Measurements from ENCODE around the gene KPNA3. TPM values are rescaled to one million over a fixed set of nuclear protein-coding genes. Genes with fewer than 3 reads are reported as not detected.
"Not testable (repeated sequence)": the region's sequence is repeated elsewhere in the genome, so short reads cannot be mapped to it uniquely, and the experiment has no call there.

KPNA3 gene
- total and polyA plus RNA-seq, 4 experiments from 2014 or later, result 21.1 to 25.2 (median 22.2) TPM

- ChIA-PET CTCF (ENCODE audit: partially characterized antibody) (no interaction called here), POLR2A (ENCODE audit: partially characterized antibody) (no interaction called here)
- no peaks in the 10 kb centered on the region for H3K36me3 ChIP-seq (ENCODE audit: insufficient read depth, low read length)
- no peak overlapping the region for H3K27ac ChIP-seq (ENCODE audit: low read depth, low read length)
- H3K4me3 Mint-ChIP-seq, result no peak overlapping the region
- no peaks in the 10 kb centered on the region for H3K9me3 ChIP-seq (ENCODE audit: control insufficient read depth in 1 of 2, low read length in 2 of 2)
- no peak overlapping the region for H3K4me3 ChIP-seq (ENCODE audit: low read length in 2 of 2)
- no peak for DNase-seq
- no peaks in the 10 kb centered on the region for H3K4me1 ChIP-seq (ENCODE audit: insufficient read depth, low read length)
- H3K9me3 Mint-ChIP-seq, result no peaks in the 10 kb centered on the region
- H3K4me1 Mint-ChIP-seq, result peaks cover 0 to 8% (median 2%) of the 10 kb centered on the region in 4 donors
- H3K27ac Mint-ChIP-seq, result peak overlapping the region in 1 of 7 donors; percentile 29
- no peaks in the 10 kb centered on the region for H3K27me3 ChIP-seq (ENCODE audit: insufficient read depth, low read length)
- intact Hi-C loops (cut with micrococcal nuclease), result loop anchor here (5.0 kb wide), 1 partner anchor 41 kb away; the partner anchor contains the start of gene EBPL
- H3K27me3 Mint-ChIP-seq, result no peaks in the 10 kb centered on the region
- H3K36me3 Mint-ChIP-seq, result peaks cover 13 to 25% of the 10 kb centered on the region in 2 donors
Observed at GRCh38 chr13:49733181-49733951, 59.1 kb downstream of the KPNA3 start.

GRCh38 chr13:49731766-49732165 is 60.7 kb downstream of the KPNA3 start:
- no peaks in the 10 kb centered on the region for H3K9me3 Mint-ChIP-seq
- H3K36me3 Mint-ChIP-seq, result peaks cover 25 to 36% of the 10 kb centered on the region in 2 donors
- CTCF ChIA-PET (ENCODE audit: partially characterized antibody), result no interaction called here
- H3K9me3 ChIP-seq (ENCODE audit: control insufficient read depth in 1 of 2, low read length in 2 of 2), result no peaks in the 10 kb centered on the region
- H3K4me1 ChIP-seq (ENCODE audit: insufficient read depth, low read length), result no peaks in the 10 kb centered on the region
- H3K27me3 Mint-ChIP-seq, result no peaks in the 10 kb centered on the region
- intact Hi-C loops (cut with micrococcal nuclease), result loop anchor here (5.0 kb wide), 1 partner anchor 39 kb away; the partner anchor contains the start of gene EBPL
- peaks cover 0 to 4% (median 2%) of the 10 kb centered on the region in 4 donors for H3K4me1 Mint-ChIP-seq
- DNase-seq, result no peak
- H3K4me3 ChIP-seq (ENCODE audit: low read length in 2 of 2), result no peak overlapping the region
- H3K27ac ChIP-seq (ENCODE audit: low read depth, low read length), result no peak overlapping the region
- H3K36me3 ChIP-seq (ENCODE audit: insufficient read depth, low read length), result no peaks in the 10 kb centered on the region
- no peak overlapping the region for H3K27ac Mint-ChIP-seq
- no peaks in the 10 kb centered on the region for H3K27me3 ChIP-seq (ENCODE audit: insufficient read depth, low read length)
- POLR2A ChIA-PET (ENCODE audit: partially characterized antibody), result no interaction called here
- no peak overlapping the region for H3K4me3 Mint-ChIP-seq

GRCh38 chr13:49716615-49717014 is 75.9 kb downstream of the KPNA3 start:
- no peak for DNase-seq
- Mint-ChIP-seq H3K27ac (no peak overlapping the region), H3K4me1 (no peaks in the 10 kb centered on the region), H3K36me3 (peaks cover 66 to 69% of the 10 kb centered on the region in 2 donors), H3K27me3 (no peaks in the 10 kb centered on the region), H3K9me3 (peaks cover 5 to 35% (median 20%) of the 10 kb centered on the region in 8 donors), H3K4me3 (no peak overlapping the region)
- Histone ChIP-seq H3K27me3 (ENCODE audit: insufficient read depth, low read length) (no peaks in the 10 kb centered on the region), H3K4me1 (ENCODE audit: insufficient read depth, low read length) (no peaks in the 10 kb centered on the region), H3K9me3 (ENCODE audit: control insufficient read depth in 1 of 2, low read length in 2 of 2) (no peaks in the 10 kb centered on the region), H3K4me3 (ENCODE audit: low read length in 2 of 2) (no peak overlapping the region), H3K36me3 (ENCODE audit: insufficient read depth, low read length) (peaks cover 18% of the 10 kb centered on the region), H3K27ac (ENCODE audit: low read depth, low read length) (no peak overlapping the region)
- intact Hi-C loops (cut with micrococcal nuclease), result no loop called here
- POLR2A ChIA-PET (ENCODE audit: partially characterized antibody), result no interaction called here
- CTCF ChIA-PET (ENCODE audit: partially characterized antibody), result no interaction called here

- ChIA-PET POLR2A (ENCODE audit: partially characterized antibody) (no interaction called here), CTCF (ENCODE audit: partially characterized antibody) (no interaction called here)
- no peak for DNase-seq
- intact Hi-C loops (cut with micrococcal nuclease), result no loop called here
- Mint-ChIP-seq H3K4me3 (no peak overlapping the region), H3K9me3 (peaks cover 5 to 35% (median 20%) of the 10 kb centered on the region in 8 donors), H3K27me3 (no peaks in the 10 kb centered on the region), H3K27ac (no peak overlapping the region), H3K4me1 (no peaks in the 10 kb centered on the region), H3K36me3 (peaks cover 63 to 73% of the 10 kb centered on the region in 2 donors)
- Histone ChIP-seq H3K36me3 (ENCODE audit: insufficient read depth, low read length) (peaks cover 16% of the 10 kb centered on the region), H3K4me1 (ENCODE audit: insufficient read depth, low read length) (no peaks in the 10 kb centered on the region), H3K4me3 (ENCODE audit: low read length in 2 of 2) (no peak overlapping the region), H3K9me3 (ENCODE audit: control insufficient read depth in 1 of 2, low read length in 2 of 2) (no peaks in the 10 kb centered on the region), H3K27ac (ENCODE audit: low read depth, low read length) (no peak overlapping the region), H3K27me3 (ENCODE audit: insufficient read depth, low read length) (no peaks in the 10 kb centered on the region)
Observed at GRCh38 chr13:49714757-49715156, 77.7 kb downstream of the KPNA3 start.

GRCh38 chr13:49711218-49711863 is 81.1 kb downstream of the KPNA3 start:
- Histone ChIP-seq H3K4me3 (ENCODE audit: low read length in 2 of 2) (no peak overlapping the region), H3K27ac (ENCODE audit: low read depth, low read length) (no peak overlapping the region), H3K4me1 (ENCODE audit: insufficient read depth, low read length) (no peaks in the 10 kb centered on the region), H3K9me3 (ENCODE audit: control insufficient read depth in 1 of 2, low read length in 2 of 2) (no peaks in the 10 kb centered on the region), H3K36me3 (ENCODE audit: insufficient read depth, low read length) (peaks cover 12% of the 10 kb centered on the region), H3K27me3 (ENCODE audit: insufficient read depth, low read length) (no peaks in the 10 kb centered on the region)
- Mint-ChIP-seq H3K36me3 (peaks cover 58 to 60% of the 10 kb centered on the region in 2 donors), H3K27me3 (no peaks in the 10 kb centered on the region), H3K4me1 (no peaks in the 10 kb centered on the region), H3K9me3 (peaks cover 4 to 22% (median 12%) of the 10 kb centered on the region in 8 donors), H3K4me3 (no peak overlapping the region), H3K27ac (peak overlapping the region in 3 of 7 donors; percentile 46 to 54 (median 50))
- CTCF ChIA-PET (ENCODE audit: partially characterized antibody), result no interaction called here
- POLR2A ChIA-PET (ENCODE audit: partially characterized antibody), result no interaction called here
- no peak for DNase-seq
- intact Hi-C loops (cut with micrococcal nuclease), result no loop called here

GRCh38 chr13:49704264-49704663 is 88.2 kb downstream of the KPNA3 start:
- peaks cover 22% of the 10 kb centered on the region for H3K36me3 ChIP-seq (ENCODE audit: insufficient read depth, low read length)
- peaks cover 36 to 48% of the 10 kb centered on the region in 2 donors for H3K36me3 Mint-ChIP-seq
- H3K4me3 ChIP-seq (ENCODE audit: low read length in 2 of 2); intact Hi-C loops (cut with micrococcal nuclease); H3K4me1 ChIP-seq (ENCODE audit: insufficient read depth, low read length); H3K27me3 ChIP-seq (ENCODE audit: insufficient read depth, low read length); H3K4me1 Mint-ChIP-seq; CTCF ChIA-PET (ENCODE audit: partially characterized antibody); H3K27me3 Mint-ChIP-seq; POLR2A ChIA-PET (ENCODE audit: partially characterized antibody); H3K9me3 ChIP-seq (ENCODE audit: control insufficient read depth in 1 of 2, low read length in 2 of 2); H3K27ac Mint-ChIP-seq; H3K9me3 Mint-ChIP-seq; H3K4me3 Mint-ChIP-seq; H3K27ac ChIP-seq (ENCODE audit: low read depth, low read length); DNase-seq: not testable (repeated sequence)

- Histone ChIP-seq H3K4me3 (ENCODE audit: low read length in 2 of 2) (no peak overlapping the region), H3K9me3 (ENCODE audit: control insufficient read depth in 1 of 2, low read length in 2 of 2) (no peaks in the 10 kb centered on the region), H3K36me3 (ENCODE audit: insufficient read depth, low read length) (peaks cover 15% of the 10 kb centered on the region), H3K4me1 (ENCODE audit: insufficient read depth, low read length) (no peaks in the 10 kb centered on the region), H3K27me3 (ENCODE audit: insufficient read depth, low read length) (no peaks in the 10 kb centered on the region), H3K27ac (ENCODE audit: low read depth, low read length) (no peak overlapping the region)
- H3K4me1 Mint-ChIP-seq, result no peaks in the 10 kb centered on the region
- POLR2A ChIA-PET (ENCODE audit: partially characterized antibody), result no interaction called here
- H3K9me3 Mint-ChIP-seq, result no peaks in the 10 kb centered on the region
- no peak overlapping the region for H3K27ac Mint-ChIP-seq
- DNase-seq, result no peak
- H3K36me3 Mint-ChIP-seq, result peaks cover 23 to 33% of the 10 kb centered on the region in 2 donors
- intact Hi-C loops (cut with micrococcal nuclease), result no loop called here
- CTCF ChIA-PET (ENCODE audit: partially characterized antibody), result no interaction called here
- no peak overlapping the region for H3K4me3 Mint-ChIP-seq
- no peaks in the 10 kb centered on the region for H3K27me3 Mint-ChIP-seq
Observed at GRCh38 chr13:49701491-49701890, 91.0 kb downstream of the KPNA3 start.

All from CD4-positive, alpha-beta memory T cell (primary cell).